ENCODE data around the gene NUP214. TPM values are rescaled to one million over a fixed set of nuclear protein-coding genes. Genes with fewer than 3 reads are reported as not detected.

Gene NUP214
- total and polyA plus RNA-seq, 2 of the 8 experiments (the other 6 are each of a cell fraction or from before 2014, with no cell fraction given), result 28.6 to 50.2 TPM

DNA sequence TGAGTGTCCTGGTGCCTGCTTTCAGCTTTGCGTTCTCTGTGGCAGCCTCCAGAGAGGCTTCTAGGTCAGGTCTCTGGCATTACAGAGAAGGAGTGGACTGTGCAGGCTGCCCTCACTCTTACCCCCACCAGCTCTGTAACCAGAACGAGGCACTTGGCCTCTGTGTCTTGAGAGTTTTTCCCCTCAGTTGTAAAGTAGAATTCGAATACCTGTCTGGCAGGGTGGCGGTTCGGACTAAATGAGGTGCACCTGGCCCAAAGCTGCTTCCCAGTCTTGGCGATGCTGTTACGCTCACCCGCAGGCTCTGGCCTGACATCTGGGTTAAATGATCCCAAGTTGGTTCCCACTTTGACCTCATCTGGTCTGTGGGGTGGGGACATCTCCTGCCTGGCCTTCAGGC, 110.8 kb downstream of the NUP214 start:
- no peak overlapping the region for H3K56ac ChIP-seq (replicated peaks; ENCODE audit: insufficient read length, low read depth, low read length)
- no peak overlapping the region for H2BK5ac ChIP-seq (ENCODE audit: low read depth, low read length)
- H4K8ac ChIP-seq (ENCODE audit: extremely low read depth, insufficient read depth, low read length), result no peak overlapping the region
- peaks cover 0 to 24% (median 13%) of the 10 kb centered on the region in 4 experiments; a peak in 5 of 8 replicates for H3K36me3 ChIP-seq (ENCODE audit: control insufficient read depth in 2 of 4, insufficient read depth in 4 of 4, low read length in 3 of 4)
- no peaks in the 10 kb centered on the region for H3K79me2 ChIP-seq (ENCODE audit: control insufficient read depth in 1 of 2, insufficient read depth in 2 of 2, low read length in 2 of 2)
- H4K91ac ChIP-seq (replicated peaks; ENCODE audit: insufficient read length, low read length), result no peak overlapping the region
- no peak overlapping the region for H2AK5ac ChIP-seq (ENCODE audit: low read depth, low read length)
- no peak overlapping the region for H3K27ac ChIP-seq (ENCODE audit: low read depth, low read length)
- H2BK12ac ChIP-seq (ENCODE audit: low read depth, low read length), result no peak overlapping the region
- no peak overlapping the region for H3K4ac ChIP-seq (replicated peaks; ENCODE audit: insufficient read length, low read depth, low read length)
- H2BK120ac ChIP-seq (replicated peaks; ENCODE audit: low read depth, low read length), result no peak overlapping the region
- no peaks in the 10 kb centered on the region for H3K9me3 ChIP-seq (ENCODE audit: insufficient read depth in 2 of 2, low read depth in 1 of 2, low read length in 1 of 2)
- ChIA-PET CTCF (ENCODE audit: partially characterized antibody) (interaction anchor here (1.0 to 1.2 kb wide), 3 partner anchors 27 to 114 kb away, joined by 3 to 4 read pairs (median 3); no protein-coding TSS in a partner anchor), POLR2A (ENCODE audit: partially characterized antibody) (interaction anchor here (0.7 to 4.3 kb wide), 5 partner anchors 8 to 137 kb away, joined by 3 to 18 read pairs (median 3); no protein-coding TSS in a partner anchor)
- no peak overlapping the region for H2BK15ac ChIP-seq (ENCODE audit: low read length)
- DNase-seq (ENCODE audit: low read depth in 1 of 2, low spot score in 2 of 2) (no peak), FAIRE-seq (no peak)
- no peak overlapping the region for H3K4me2 ChIP-seq (ENCODE audit: insufficient read depth in 1 of 2, low read depth in 2 of 2, low read length in 2 of 2)
- no peak overlapping the region for H3K4me3 ChIP-seq (ENCODE audit: extremely low read depth in 1 of 4, insufficient read depth in 2 of 4, low read depth in 3 of 4, low read length in 4 of 4)
- H3K18ac ChIP-seq (ENCODE audit: extremely low read depth, low read length), result no peak overlapping the region
- no peaks in the 10 kb centered on the region for H4K20me1 ChIP-seq (replicated peaks in 1 of 2; ENCODE audit: control insufficient read depth in 1 of 2, insufficient read depth in 2 of 2, low read length in 2 of 2)
- 92% methylated on average over 8 of the region's 8 CpGs; no CpG with 5 or more reads in 1 of the 2 experiments for WGBS, 2 experiments (ENCODE audit: extremely low coverage in 1 of 2, insufficient coverage in 1 of 2, insufficient read length in 1 of 2, insufficient replicate concordance in 2 of 2, low coverage in 1 of 2, low lambda C conversion rate in 2 of 2, missing lambda C conversion rate in 1 of 2)
- no peaks in the 10 kb centered on the region for H3K23me2 ChIP-seq (ENCODE audit: low read depth, low read length)
- H4K5ac ChIP-seq (ENCODE audit: insufficient read length, low read depth, low read length), result no peak overlapping the region
- H2BK20ac ChIP-seq (ENCODE audit: low read length), result no peak overlapping the region
- H3K27me3 ChIP-seq (replicated peaks in 1 of 4; ENCODE audit: control insufficient read depth in 3 of 4, extremely low read depth in 1 of 4, insufficient read depth in 3 of 4, low read length in 3 of 4), result no peaks in the 10 kb centered on the region
- H3K23ac ChIP-seq (ENCODE audit: insufficient read length), result no peak overlapping the region
- H3K9ac ChIP-seq (replicated peaks in 1 of 4; ENCODE audit: extremely low read depth in 1 of 4, low read depth in 3 of 4, low read length in 3 of 4), result no peak overlapping the region
- H3K14ac ChIP-seq (ENCODE audit: insufficient read length), result no peak overlapping the region
- TF ChIP-seq POLR2A (IDR thresholded peaks at IDR 0.05; ENCODE audit: control extremely low read depth in 1 of 2, low read depth in 2 of 2, low read length in 2 of 2) (no peak), SIN3A (conservative IDR thresholded peaks at IDR 0.05 in 1 of 2, IDR thresholded peaks at IDR 0.05 in 1 of 2; ENCODE audit: low read depth in 1 of 2, low read length in 2 of 2) (no peak), CTBP2 (IDR thresholded peaks at IDR 0.05; ENCODE audit: borderline replicate concordance, insufficient read depth, insufficient read length, low read length) (no peak)
- TF ChIP-seq, protein P1, sequence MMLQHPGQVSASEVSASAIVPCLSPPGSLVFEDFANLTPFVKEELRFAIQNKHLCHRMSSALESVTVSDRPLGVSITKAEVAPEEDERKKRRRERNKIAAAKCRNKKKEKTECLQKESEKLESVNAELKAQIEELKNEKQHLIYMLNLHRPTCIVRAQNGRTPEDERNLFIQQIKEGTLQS (IDR thresholded peaks at IDR 0.05; ENCODE audit: insufficient read depth, low read depth, low read length), result no peak
- H2AFZ ChIP-seq (ENCODE audit: low read length), result no peak overlapping the region
- peaks cover 0 to 21% (median 16%) of the 10 kb centered on the region in 4 experiments; a peak in 6 of 7 replicates for H3K4me1 ChIP-seq (replicated peaks in 1 of 4; ENCODE audit: control insufficient read depth in 3 of 4, insufficient read depth in 4 of 4, low read length in 3 of 4)
- H3K79me1 ChIP-seq (ENCODE audit: low read depth, low read length), result no peaks in the 10 kb centered on the region

Data from H1 (cell line).